WTC11 (cell line): ENCODE data around the gene PTPRH.

ENCODE experiments used
- CREB1 ChIP-seq: sonication (generic); formaldehyde crosslinking; IDR thresholded peaks from 2 replicates; pipeline ENCODE4 v1.8.0; 2023; ENCODE audit warnings: mild to moderate bottlenecking, missing genetic modification reagents
- CTCF ChIP-seq: fragments of 200-600 bp; IDR thresholded peaks from 2 replicates; pipeline ENCODE4 v1.8.0; 2022; ENCODE audit warnings: antibody characterized with exemption
- MAX ChIP-seq: sonication (generic); formaldehyde crosslinking; IDR thresholded peaks from 2 replicates; pipeline ENCODE4 v1.8.0; 2022; ENCODE audit warnings: mild to moderate bottlenecking, missing genetic modification reagents
- ZNF121 ChIP-seq: sonication (generic); formaldehyde crosslinking; IDR thresholded peaks from 2 replicates; pipeline ENCODE4 v1.8.0; 2023; ENCODE audit warnings: missing genetic modification reagents

GRCh38 chr19:55141696-55142095 lies 67.6 kb downstream of the PTPRH start:
- TF ChIP-seq CREB1 (CRISPR knock-in tag) (no peak), CTCF (no peak), ZNF121 (no peak), MAX (CRISPR knock-in tag) (no peak)
